Measurements from ENCODE around the gene CHST7.
"Not testable (repeated sequence)": the region's sequence is repeated elsewhere in the genome, so short reads cannot be mapped to it uniquely, and the experiment has no call there.

Gene CHST7, protein sequence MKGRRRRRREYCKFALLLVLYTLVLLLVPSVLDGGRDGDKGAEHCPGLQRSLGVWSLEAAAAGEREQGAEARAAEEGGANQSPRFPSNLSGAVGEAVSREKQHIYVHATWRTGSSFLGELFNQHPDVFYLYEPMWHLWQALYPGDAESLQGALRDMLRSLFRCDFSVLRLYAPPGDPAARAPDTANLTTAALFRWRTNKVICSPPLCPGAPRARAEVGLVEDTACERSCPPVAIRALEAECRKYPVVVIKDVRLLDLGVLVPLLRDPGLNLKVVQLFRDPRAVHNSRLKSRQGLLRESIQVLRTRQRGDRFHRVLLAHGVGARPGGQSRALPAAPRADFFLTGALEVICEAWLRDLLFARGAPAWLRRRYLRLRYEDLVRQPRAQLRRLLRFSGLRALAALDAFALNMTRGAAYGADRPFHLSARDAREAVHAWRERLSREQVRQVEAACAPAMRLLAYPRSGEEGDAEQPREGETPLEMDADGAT

DNA sequence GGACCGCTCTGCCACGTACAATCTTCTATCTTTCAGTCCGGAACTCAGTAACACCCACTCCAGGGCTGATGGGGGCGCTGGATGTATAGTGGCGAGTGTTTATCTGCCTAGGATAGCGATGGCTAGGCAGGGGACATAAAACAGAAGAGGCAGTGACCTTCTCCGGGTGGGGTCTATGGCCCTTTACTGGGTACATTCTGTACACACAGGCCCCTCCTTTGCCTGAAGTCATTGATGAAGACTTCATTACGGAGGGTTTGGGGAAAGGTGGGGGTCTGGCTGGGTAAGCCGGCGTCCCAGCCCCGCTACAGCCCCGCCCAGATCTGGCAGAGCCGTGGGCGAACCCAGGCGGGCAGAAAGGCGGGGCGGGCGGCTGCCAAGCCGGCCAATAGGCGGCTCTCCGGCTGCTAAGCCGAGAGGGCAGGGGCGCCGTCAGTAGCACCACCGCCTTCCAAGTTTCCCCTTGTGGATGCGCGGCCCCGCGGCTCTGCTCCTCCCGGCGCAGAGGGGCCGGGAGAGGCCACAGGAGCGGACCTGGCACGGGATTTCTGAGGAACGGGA lies at the start of gene CHST7:
Gene CHST7, plus strand, starts transcription at position 435 of the 561 bp plus-strand sequence. CDS start 167 bp downstream, outside the sequence.
- peak; percentile 77 for DNase-seq (ENCODE audit: low spot score)

DNA sequence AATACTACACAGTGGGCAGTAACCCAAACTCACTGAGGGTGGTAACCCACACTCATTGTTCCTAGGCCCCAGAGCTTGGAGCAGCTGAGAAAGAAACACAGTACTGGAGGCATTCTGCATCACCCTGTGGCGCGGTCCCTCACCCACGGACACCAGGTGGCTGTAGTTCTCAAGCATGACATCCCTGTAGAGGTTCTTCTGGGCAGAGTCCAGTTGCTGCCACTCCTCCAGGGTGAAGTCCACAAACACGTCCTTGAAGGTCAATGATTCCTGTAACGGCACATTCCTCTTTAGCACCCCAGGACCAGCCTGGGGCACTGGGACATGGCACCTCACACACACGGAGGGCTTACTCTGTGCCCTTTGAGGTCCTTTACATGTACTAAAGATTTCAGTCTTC lies 44.9 kb upstream of the CHST7 start:
- not testable (repeated sequence) for DNase-seq (ENCODE audit: low spot score)

DNA sequence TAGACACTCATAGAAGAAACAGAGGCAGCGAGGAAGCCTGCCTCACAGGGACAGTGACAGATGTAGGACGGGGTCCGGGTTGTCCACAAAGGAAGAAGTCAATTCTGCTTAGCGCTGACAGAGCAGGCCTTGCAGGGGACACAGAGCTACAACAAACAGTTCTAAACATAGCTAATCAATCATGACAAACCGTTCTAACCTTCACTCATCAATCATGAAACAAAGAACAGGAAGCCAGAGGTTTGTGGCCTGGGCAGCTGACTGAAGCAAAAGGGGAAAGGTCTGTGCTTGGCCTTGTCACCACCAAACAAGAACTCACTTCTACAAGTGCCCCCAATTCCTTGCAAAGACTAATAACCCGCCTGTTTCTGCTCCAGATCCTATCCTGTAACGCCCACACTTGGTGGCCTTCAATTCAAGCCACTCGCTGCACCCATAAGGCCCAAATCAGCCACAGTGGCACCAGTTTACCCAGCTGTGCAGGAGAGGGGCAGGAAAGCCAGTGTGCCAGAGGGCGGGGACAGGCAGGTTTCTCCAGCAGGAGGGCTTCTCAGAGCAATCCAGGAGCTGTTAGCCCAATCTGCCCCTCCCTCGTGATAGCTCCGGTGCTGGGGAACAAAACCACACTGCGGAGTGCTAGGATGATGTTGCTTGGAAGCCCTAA lies 43.7 kb upstream of the CHST7 start:
- DNase-seq (ENCODE audit: low spot score), result not testable (repeated sequence)

DNA sequence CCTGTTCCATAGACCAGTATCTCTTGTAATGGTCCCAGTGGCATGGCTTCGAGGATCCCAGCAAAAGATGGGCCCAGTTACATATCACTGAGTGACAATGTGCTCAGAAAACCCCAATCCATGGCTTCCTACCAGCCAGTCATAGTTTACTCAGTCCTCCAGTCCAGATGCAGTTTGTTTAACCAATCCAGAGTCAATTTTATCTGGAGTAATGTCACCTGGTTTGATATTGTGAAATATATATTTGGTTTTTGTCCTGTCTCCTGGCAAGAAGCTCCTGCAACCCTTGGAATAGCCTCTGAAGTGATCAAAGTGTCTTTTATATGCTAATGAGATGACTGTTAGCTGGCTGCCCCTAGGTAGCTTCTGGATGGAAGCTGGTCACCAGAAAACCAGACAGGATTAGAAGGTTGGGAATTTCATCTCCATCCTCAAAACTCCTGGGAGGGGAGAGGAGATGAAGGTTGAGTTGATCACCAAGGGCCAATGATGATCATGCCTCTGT lies 43.1 kb upstream of the CHST7 start:
- not testable (repeated sequence) for DNase-seq (ENCODE audit: low spot score)

DNA sequence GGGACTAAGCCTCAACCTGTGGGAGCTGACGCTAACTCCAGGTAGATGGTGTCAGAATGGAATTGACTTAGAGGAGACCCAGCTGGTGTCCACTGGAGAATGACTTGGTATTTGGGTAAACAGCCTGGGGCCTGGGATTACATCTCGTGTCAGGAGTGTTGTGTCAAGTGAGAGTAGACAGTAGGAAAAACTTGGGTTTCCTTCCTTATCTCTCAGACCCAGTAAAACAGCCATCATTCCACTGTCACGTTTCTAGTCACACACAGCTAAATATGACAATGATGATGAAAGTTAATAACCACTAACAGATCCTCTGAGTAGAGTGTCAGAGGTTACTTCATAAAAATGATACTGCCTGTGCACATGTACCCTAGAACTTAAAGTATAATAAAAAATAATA lies 42.1 kb upstream of the CHST7 start:
- no peak for DNase-seq (ENCODE audit: low spot score)

DNA sequence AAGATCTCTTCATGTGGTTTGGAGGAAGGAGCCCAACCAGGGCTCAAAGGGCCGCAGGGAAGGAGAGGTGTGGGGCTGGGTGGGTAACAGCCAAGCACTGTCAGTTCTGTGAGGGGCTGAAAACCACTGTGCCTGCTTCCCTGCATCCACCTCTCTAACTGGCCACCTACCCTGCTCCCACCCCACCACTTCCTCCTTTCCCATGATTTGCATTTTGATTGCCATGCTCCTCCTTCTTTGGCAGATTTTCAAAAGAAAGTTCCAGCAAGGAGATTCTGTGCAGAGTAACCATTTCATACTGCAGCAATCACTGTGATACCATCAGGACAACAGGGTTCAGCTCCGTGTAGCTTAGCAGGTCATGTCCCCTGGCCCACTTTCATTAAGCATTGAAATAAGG lies 30.1 kb upstream of the CHST7 start:
- no peak for DNase-seq (ENCODE audit: low spot score)

DNA sequence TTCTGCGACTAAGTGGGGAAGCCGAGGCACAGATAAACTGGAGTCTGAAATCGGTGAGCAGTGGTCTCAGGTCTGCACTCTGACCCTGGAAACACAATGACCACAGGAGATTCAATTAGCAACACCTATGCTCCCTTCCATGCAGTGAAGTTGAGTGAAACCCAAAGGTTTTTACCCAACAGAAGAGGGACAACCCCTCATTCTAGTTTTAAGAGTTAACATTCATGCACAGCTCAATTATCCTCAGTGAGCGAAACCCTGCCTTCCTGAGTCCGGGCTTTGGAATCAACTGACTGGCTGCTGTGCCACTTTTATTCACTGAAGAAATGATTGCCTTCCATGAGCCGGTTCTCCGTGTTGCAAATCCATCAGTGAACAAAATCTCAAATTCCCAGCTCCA lies 29.0 kb upstream of the CHST7 start:
- DNase-seq (ENCODE audit: low spot score), result not testable (repeated sequence)

DNA sequence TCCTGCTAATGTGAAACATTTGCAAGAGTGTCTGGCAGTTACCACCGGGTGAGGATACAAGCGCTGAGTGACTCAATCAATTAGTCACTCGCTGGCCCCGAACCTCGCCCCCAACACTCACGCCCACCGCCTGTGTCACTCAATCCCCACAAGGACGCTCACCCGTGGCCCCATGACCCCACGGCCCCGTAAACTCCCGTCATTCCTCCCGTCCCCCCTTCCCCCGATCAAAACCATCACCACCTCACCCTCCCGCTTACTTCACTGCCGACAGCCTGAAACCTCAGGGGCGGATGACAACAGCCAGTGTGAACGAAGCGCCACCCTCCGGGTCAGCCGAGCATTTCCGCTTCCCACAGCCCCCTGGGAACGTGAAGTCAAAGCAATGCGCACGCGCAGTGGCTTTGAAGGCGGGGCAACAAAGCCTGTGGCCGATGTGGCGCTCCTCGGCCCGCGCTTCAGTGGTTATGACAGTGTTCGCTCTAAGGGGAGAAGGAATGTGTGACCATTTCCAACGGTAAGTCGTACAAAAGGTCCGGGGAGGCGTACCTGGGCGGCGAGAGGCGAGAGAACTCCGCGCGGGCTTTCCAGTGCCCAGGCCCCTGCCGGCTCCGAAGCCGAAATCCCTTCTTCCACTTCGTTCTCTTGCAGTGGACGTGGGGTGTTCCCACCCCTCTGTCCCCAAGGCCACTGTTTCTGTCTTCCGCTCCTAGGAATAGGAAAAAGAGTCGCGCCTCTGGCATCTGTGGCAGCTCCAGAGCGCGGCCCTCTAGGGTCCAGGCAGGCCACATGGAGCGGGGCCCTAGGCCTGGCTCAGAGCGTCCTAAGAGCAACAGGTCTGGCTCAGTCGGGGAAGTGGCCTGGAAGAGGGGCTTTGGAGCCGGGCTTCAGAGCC lies 28.2 kb upstream of the CHST7 start, which contains the start of gene ZNF674:
Gene ZNF674, minus strand, starts transcription at position 311 of the 895 bp plus-strand sequence. CDS start 3,334 bp downstream, outside the sequence.
- peak; percentile 92 for DNase-seq (ENCODE audit: low spot score)

DNA sequence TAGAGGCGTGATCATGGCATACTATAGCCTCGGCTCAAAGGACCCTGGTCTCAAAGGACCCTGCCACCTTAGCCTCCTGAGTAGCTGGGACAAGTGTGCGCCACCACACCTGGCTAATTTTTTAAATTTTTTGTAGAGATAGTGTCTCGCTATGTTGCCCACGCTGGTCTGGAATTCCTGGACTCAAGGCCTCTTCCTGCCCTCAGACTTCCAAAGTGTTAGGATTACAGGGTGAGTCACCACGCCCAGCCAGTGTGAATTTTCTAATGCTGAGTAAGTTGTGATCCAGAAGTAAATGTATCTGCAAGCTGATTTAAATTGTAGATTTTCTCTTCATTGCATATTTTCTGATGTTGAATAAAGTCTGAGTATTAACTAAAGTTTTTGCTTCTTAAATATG lies 25.7 kb upstream of the CHST7 start:
- DNase-seq (ENCODE audit: low spot score), result no peak

DNA sequence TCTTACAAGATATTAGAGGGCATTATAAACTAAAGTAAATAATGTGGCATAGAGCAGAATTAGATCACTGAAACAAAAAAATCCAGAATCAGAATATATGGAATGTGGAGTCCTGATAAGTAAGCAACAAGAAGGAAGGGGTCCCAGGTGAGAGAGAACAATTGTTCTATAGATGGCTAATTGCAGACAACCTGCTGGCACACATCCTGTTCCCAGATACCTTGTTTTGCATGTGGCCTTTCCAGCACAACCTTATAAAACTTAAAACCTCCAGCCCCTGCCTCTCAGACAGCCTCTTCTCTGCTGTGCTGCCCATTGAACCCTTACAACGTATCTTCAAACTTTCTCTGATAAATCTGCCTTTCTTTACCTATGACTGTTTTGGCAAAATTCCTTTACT lies 23.7 kb upstream of the CHST7 start:
- no peak for DNase-seq (ENCODE audit: low spot score)

DNA sequence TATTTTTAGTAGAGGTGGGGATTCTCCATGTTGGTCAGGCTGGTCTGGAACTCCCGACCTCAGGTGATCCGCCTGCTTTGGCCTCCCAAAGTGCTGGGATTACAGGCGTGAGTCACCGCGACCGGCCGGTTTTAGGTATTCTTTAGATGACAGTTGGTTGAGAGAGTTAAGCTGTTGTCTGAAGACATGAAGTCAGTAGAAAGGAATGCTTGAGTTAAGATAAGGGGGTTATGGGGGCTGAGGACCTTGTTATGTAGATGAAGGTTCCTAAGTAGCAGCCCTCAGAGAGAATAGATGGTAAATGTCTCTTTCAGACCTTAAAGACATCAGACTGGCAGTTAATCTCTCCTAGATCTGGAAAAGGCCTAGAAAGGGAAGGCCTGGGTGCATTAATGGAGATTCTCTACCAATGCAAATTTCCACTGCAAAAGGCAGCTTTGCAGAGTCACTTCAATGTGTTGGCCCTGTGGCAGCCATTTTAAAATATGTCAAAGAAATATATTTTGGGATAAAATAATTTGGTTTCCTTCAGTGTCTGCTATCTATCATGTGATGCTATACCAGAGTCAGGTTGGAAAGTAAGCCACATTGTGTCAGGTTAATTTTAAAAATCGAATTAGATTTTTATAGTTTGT lies 22.0 kb upstream of the CHST7 start:
- DNase-seq (ENCODE audit: low spot score), result no peak

DNA sequence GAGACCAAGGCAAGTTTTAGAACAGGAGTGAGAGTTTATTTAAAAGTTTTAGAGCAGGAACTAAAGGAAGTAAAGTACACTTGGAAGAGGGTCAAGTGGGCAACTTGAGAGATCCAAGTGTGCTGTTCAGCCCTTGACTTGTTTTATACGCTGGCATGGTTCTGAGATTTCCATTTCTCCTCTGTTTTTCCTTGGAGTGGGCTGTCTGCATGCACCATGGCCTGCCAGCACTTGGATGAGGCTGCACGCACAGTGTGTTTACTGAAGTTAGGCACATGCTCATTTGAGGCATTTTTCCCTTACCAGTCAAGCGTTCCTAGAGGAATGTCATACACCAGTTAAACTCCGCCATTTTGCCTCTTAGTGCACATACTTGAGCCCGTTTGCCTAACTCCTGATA lies 19.6 kb upstream of the CHST7 start:
- no peak for DNase-seq (ENCODE audit: low spot score)

DNA sequence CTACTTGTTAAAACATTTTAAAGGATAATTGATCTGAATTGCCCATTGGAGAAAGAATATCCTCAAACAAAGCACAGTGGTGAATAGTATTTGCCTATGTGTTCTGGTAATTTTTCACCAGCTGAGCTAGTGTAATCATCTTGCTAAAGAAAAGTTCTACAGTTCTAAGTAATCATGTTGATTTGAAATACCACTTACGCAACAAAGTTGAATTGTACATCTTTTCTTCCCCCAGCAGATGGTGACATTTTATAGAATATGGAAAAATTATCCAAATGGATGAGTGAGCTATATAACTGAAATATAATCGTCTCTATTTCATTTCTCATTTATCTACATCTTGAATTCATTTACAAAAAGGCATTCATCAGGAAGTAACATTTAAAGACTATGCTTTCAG lies 18.6 kb upstream of the CHST7 start:
- DNase-seq (ENCODE audit: low spot score), result no peak

DNA sequence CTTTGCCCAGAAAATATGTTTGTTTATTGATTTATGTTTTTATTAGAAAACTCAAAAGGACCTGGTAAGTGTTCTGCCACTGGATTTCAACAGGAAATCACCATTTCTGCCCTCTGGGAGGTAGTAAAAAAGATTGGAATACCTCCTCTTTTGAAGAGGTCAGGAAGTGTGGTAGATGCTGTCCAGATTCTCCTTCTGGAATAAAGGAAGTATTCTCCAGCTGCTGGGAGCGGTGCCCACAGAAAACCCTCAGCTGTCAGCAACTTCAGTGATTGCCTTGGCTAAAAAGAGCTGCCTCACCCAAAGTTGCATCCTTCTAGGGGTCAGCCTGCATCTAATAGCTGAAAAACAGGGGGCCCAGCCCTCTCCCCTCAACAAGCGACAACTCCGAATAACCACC lies 14.5 kb upstream of the CHST7 start:
- no peak for DNase-seq (ENCODE audit: low spot score)

DNA sequence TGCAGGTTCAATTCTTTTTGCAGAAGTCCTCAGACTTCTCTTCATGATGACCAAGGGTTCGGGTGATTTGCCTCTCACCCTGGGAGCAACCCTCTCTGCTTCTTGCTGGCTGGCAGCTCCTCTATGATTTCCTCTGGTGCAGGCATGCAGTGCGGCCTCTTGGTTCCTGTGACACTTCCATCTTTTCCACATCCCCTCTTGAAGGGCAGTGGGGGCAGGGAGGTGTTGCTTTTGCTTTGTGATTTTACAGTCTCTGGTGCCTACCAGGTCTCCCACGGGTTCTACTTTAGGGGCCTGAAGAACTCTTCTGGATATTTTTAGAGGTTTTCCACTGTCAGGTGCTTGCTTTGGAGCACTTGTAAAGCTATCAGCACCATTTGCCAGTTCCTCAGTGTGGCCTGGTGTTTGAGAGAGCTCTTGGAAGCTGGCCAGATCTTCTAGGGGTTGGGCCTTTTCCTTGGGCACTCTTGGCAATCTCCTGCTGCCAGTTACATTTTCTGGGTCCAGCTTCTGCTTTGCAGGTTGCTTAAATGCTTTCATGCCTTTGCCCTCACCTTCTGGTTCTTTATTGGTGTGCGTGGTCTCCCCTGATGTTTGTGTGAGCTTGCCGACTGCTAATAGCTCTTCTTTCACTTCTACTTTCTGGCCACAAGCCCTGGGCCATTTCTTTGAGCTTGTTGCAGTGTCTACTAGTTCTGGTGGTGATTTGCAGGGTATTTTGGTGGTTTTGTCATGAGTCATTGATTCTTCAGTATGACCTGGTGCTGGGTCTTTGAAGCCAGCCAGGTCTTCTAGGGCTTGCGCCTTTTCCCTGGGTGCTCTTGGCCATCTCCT lies 11.5 kb upstream of the CHST7 start:
- no peak for DNase-seq (ENCODE audit: low spot score)

DNA sequence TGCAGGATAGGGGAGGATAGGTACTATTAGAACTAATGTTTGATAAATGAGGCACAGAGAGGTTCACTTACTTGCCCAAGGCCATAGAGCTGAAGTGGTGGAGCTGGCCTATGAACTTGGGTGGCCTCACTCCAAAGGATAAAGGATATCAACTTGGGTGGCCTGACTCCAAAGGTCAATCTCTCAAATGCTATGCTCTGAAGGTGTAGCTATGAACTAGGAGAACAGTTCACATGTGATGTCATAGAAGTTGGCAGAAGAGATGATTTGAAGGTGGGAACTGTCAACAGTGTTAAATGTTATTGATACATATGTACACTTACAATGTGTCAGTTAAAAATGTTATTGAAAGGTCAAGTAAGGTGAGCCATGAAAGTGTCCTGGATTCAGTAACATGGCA lies 6.2 kb upstream of the CHST7 start:
- DNase-seq (ENCODE audit: low spot score), result no peak

DNA sequence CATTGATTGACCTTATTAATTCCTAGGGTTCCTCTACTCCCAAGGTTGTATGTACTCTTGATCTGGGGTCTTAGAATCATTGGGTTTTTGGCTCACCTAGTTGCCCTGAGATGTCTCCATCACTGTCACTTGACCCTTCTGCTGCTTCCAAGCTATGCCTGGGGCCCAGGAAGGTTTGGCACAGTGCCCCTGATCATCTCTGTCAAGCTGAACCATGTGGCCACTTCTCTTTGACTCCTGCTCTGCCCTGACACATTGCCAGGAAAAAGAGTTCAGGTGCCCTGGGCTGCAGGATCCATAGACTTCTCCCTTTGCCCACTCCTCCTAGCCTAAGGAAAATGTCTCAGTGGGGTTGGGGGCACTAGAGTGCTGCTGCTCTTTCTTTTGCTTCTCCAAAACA lies 3.9 kb upstream of the CHST7 start:
- DNase-seq (ENCODE audit: low spot score), result no peak

DNA sequence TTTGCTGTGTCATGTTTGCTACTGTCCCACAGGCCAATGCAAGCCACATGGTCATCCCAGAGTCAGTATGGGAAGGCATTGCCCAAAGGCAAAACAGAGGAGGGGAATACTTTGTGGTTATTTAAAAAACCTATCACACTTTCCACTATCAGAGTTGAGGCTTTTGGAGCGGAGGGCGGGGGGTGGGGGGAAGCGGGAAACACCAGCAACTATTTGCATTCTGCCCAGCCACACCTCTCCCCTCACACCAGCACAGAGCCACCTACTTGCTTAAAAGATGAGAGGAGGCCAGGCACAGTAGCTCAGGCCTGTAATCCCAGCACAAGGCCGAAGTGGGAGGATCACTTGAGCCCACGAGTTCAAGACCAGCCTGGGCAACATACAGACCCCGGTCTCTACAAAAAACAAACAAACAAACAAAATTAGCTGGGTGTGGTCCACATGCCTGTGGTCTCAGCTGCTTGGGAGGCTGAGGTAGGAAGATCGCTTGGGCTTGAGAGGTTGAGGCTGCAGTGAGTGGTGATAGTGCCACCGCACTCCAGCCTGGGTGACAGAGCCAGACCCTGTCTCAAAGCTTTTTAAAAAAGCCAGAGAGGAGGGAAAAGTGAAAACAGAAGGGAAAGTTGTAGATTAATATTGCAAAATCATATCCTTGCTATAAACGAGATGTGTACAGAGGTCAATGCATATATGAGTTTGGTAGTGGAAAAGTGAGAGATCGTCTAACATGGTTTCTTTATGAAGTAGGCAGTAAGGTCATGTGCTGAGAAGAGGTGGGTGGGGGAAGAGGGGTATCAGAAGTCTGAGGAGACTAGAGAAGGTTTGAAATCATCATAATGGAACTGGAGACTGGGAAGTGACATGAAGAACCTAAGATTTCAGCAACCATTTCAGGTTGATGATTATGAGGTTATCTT lies 1.9 kb upstream of the CHST7 start:
- DNase-seq (ENCODE audit: low spot score), result no peak

DNA sequence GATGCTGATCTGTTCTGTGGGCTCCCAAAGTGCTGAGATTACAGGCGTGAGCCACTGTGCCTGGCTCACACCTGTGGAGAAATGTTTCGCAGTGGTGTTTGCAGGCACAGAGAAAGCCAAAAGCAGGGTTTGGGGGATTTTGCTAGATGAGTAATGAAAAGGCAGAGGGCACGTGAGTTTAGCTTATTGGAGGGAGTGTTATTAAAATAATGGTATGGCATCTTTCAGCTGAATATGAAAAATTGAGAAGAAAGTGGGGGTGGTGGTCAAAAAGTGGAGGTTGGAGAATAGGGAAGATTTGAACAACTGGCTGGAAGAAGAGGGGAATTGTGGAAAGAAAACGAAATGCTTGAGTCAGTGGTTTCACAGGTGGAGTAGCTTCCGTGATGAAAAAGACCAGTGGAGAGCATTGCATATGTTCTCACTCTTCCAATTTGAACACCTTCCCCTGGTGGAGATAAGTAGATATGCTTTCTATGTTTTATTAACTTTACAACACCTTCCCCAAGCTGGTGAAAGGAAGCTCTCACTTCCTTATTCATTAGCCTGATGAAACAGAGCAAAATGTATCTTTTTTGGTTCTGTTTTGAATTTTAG lies 1.1 kb upstream of the CHST7 start:
- DNase-seq (ENCODE audit: low spot score), result no peak
